AG04450 (cell line): ENCODE measurements around the gene SPATA12. TPM values are rescaled to one million over a fixed set of nuclear protein-coding genes. Genes with fewer than 3 reads are reported as not detected.

Experiments used
- CTCF ChIA-PET: fragments of 300-600, 350-600 bp; formaldehyde crosslinking; extraction: SDS; loops from one replicate; lab custom pipeline; 2022; ENCODE audit warnings: antibody characterized with exemption, inconsistent platforms; lab: Charles Lee
- POLR2A ChIA-PET: fragments of 350-600 bp; formaldehyde crosslinking; extraction: SDS; loops from one replicate; lab custom pipeline; 2021; ENCODE audit warnings: antibody characterized with exemption, inconsistent platforms; lab: Yijun Ruan, JAX
- DNase-seq: peaks from one replicate; pipeline ENCODE4 v3.0.0-alpha.2; 2011; ENCODE audit warnings: low read depth, low spot score
- H3K27ac ChIP-seq: one replicate; pipeline ENCODE4 v1.5.1; 2012; ENCODE audit warnings: low read depth, low read length, control low read depth
- H3K27me3 ChIP-seq: one replicate; pipeline ENCODE4 v1.6.0; 2012; ENCODE audit warnings: low read length; ENCODE audit not compliant: control insufficient read depth, insufficient read depth
- H3K4me3 ChIP-seq: 2 replicates; pipeline ENCODE4 v1.5.1; 2011; ENCODE audit warnings: mild to moderate bottlenecking, low read depth, low read length, control low read depth
- H3K9me3 ChIP-seq: 2 replicates; pipeline ENCODE4 v1.5.1; 2012; ENCODE audit warnings: low read length; ENCODE audit not compliant: control insufficient read depth, insufficient read depth
- polyA plus RNA-seq: library from polyadenylated mRNA; depleted of rRNA; stranded (reverse); fragments of >200 nt; gene quantifications from 2 replicates; pipeline ENCODE4 v1.2.3, GENCODE V29; 2011
- TF ChIP-seq, protein P1 (sequence below): IDR thresholded peaks from 2 replicates; pipeline ENCODE4 v1.5.1; 2011; ENCODE audit warnings: low read depth, low read length, control low read depth, inconsistent platforms

The SPATA12 gene
- polyA plus RNA-seq, 1 experiment, result not detected

- TF ChIP-seq, protein P1, sequence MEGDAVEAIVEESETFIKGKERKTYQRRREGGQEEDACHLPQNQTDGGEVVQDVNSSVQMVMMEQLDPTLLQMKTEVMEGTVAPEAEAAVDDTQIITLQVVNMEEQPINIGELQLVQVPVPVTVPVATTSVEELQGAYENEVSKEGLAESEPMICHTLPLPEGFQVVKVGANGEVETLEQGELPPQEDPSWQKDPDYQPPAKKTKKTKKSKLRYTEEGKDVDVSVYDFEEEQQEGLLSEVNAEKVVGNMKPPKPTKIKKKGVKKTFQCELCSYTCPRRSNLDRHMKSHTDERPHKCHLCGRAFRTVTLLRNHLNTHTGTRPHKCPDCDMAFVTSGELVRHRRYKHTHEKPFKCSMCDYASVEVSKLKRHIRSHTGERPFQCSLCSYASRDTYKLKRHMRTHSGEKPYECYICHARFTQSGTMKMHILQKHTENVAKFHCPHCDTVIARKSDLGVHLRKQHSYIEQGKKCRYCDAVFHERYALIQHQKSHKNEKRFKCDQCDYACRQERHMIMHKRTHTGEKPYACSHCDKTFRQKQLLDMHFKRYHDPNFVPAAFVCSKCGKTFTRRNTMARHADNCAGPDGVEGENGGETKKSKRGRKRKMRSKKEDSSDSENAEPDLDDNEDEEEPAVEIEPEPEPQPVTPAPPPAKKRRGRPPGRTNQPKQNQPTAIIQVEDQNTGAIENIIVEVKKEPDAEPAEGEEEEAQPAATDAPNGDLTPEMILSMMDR, result no peak
- ChIA-PET POLR2A (interaction anchor here (1.1 kb wide), 1 partner anchor 36 kb away, joined by 4 read pairs; no protein-coding TSS in a partner anchor), CTCF (interaction anchor here (0.6 to 1.5 kb wide), 4 partner anchors 22 to 366 kb away, joined by 3 to 10 read pairs (median 3); no protein-coding TSS in a partner anchor)
- no peak for DNase-seq
- Histone ChIP-seq H3K27ac (no peak overlapping the region), H3K9me3 (peaks cover 7% of the 10 kb centered on the region; the same call in 1 of the 2 replicates), H3K27me3 (no peaks in the 10 kb centered on the region), H3K4me3 (no peak overlapping the region)
These were observed 43.0 kb upstream of the SPATA12 start for GRCh38 chr3:57017459-57017845.

DNA sequence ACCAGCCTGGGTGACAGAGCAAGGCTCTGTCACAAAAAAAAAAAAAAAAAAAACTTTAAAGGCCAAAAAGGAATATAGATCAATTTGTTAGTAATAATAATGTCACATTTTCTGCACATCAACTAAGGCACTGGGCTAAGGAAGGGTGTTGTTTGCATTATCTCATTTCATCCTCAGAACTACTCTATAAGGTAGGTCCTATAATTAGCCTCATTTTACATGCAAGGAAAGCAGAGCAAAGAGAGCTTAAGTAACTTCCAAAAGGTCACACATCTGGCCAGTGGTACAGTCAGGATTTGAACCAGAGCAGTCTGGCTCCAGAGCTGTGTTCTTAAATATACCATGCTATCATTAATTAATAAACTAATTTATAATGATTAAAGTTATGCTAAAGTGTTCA lies 42.2 kb upstream of the SPATA12 start:
- ChIA-PET POLR2A (no interaction called here), CTCF (interaction anchor here (0.7 to 1.5 kb wide), 4 partner anchors 23 to 152 kb away, joined by 3 to 10 read pairs (median 3); no protein-coding TSS in a partner anchor)
- Histone ChIP-seq H3K27ac (no peak overlapping the region), H3K9me3 (no peaks in the 10 kb centered on the region), H3K27me3 (no peaks in the 10 kb centered on the region), H3K4me3 (no peak overlapping the region)
- DNase-seq, result no peak
- TF ChIP-seq, protein P1, result no peak

- Histone ChIP-seq H3K27ac (no peak overlapping the region), H3K27me3 (no peaks in the 10 kb centered on the region), H3K4me3 (no peak overlapping the region), H3K9me3 (no peaks in the 10 kb centered on the region)
- ChIA-PET POLR2A (no interaction called here), CTCF (interaction anchor here (0.6 to 0.7 kb wide), 2 partner anchors 27 to 30 kb away, joined by 3 read pairs; no protein-coding TSS in a partner anchor)
- TF ChIP-seq, protein P1, result no peak
- no peak for DNase-seq
These were observed 41.4 kb upstream of the SPATA12 start for GRCh38 chr3:57019057-57019456.

DNA sequence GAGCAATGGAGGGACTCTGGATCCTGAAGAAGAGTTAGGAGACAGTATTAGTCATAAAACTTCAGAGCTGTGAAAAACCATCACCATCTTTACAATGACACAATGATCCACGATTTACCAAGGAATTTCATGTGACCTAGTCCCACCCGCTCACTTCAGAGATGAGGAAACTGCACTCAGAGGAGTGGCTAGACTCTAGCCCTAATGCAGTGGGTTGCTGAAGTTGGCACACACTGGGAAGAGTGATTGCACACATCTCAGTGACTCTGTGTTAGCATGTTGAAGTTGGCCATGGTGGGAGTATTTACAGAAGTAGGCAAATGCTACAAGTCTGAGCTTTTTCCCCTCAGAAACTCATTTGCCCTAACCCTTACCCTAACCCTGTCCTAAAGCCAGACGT lies 35.2 kb upstream of the SPATA12 start:
- no peak for DNase-seq
- no peak overlapping the region for H3K27ac ChIP-seq
- ChIA-PET CTCF (no interaction called here), POLR2A (no interaction called here)
- no peaks in the 10 kb centered on the region for H3K27me3 ChIP-seq
- H3K4me3 ChIP-seq, result no peak overlapping the region
- TF ChIP-seq, protein P1, result no peak
- no peaks in the 10 kb centered on the region for H3K9me3 ChIP-seq

DNA sequence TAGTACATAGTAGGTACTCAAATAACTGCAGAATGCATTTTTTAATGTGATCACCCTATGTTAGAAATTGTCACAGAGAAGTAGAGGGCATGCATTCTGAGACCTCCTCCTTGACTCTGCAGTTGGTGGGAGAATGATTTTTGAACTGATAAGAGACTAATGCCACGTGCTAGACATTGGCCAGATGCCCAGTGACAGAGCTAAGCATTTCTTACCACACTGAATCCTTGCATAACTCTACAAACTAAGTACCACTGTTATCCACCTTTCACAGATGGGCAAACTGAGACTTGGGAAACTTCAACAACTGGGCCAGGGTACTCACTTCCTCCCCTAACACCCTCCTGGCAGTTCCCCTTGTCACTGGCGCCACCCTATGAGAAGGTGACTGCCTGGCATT lies 33.5 kb upstream of the SPATA12 start:
- no peak for DNase-seq
- no peak overlapping the region for H3K4me3 ChIP-seq
- POLR2A ChIA-PET, result no interaction called here

More for the DNA sequence above, 33.5 kb upstream of the SPATA12 start:
- Histone ChIP-seq H3K27ac (no peak overlapping the region), H3K27me3 (no peaks in the 10 kb centered on the region), H3K9me3 (no peaks in the 10 kb centered on the region)
- TF ChIP-seq, protein P1, result no peak
- CTCF ChIA-PET, result interaction anchor here (1.5 kb wide), 1 partner anchor 31 kb away, joined by 6 read pairs; no protein-coding TSS in a partner anchor
